ENCODE results near the gene USP35. TPM values are rescaled to one million over a fixed set of nuclear protein-coding genes. Genes with fewer than 3 reads are reported as not detected.

USP35 gene
- total and polyA plus RNA-seq, 2 donors (not counting 1 experiment from before 2014, with no cell fraction given) = 4.8 to 6.0 TPM

GRCh38 chr11:78158987-78159652 is 29.6 kb upstream of the USP35 start:
- Histone ChIP-seq H4K20me1 (ENCODE audit: control insufficient read depth, insufficient read depth, low read length, poor library complexity, severe bottlenecking) (no peaks in the 10 kb centered on the region), H2AFZ (ENCODE audit: insufficient read depth, low read depth, low read length, poor library complexity, severe bottlenecking) (no peak overlapping the region), H3K27me3 (replicated peaks in 1 of 4; ENCODE audit: control extremely low read depth in 1 of 4, control insufficient read depth in 3 of 4, insufficient read depth in 4 of 4, low read length in 3 of 4) (no peaks in the 10 kb centered on the region), H3K79me2 (ENCODE audit: control insufficient read depth, insufficient read depth, low read length) (no peaks in the 10 kb centered on the region), H3K36me3 (replicated peaks in 1 of 2; ENCODE audit: control extremely low read depth in 1 of 2, control insufficient read depth in 1 of 2, extremely low read depth in 1 of 2, insufficient read depth in 2 of 2, low read length in 1 of 2) (no peaks in the 10 kb centered on the region), H3K4me3 (ENCODE audit: control extremely low read depth in 1 of 5, extremely low read depth in 1 of 5, insufficient read depth in 1 of 5, low read depth in 2 of 5, low read length in 4 of 5) (no peak overlapping the region), H3K4me1 (ENCODE audit: control insufficient read depth in 2 of 2, insufficient read depth in 2 of 2, low read length in 2 of 2) (no peaks in the 10 kb centered on the region), H3K4me2 (replicated peaks; ENCODE audit: low read depth, low read length, poor library complexity, severe bottlenecking) (no peak overlapping the region), H3K9me3 (ENCODE audit: control extremely low read depth in 1 of 3, control insufficient read depth in 2 of 3, insufficient read depth in 1 of 3, low read length in 2 of 3) (no peaks in the 10 kb centered on the region), H3K9ac (ENCODE audit: low read length) (no peak overlapping the region), H3K27ac (ENCODE audit: low read length in 2 of 2) (no peak overlapping the region)
- ChIA-PET POLR2A (no interaction called here), CTCF (no interaction called here)
- H3K27ac Mint-ChIP-seq = no peak overlapping the region
- WGBS (ENCODE audit: insufficient coverage) = no CpG with 5 or more reads among the region's 6 CpGs
- no peak overlapping the region for H3K4me3 Mint-ChIP-seq
- TF ChIP-seq, protein P1, sequence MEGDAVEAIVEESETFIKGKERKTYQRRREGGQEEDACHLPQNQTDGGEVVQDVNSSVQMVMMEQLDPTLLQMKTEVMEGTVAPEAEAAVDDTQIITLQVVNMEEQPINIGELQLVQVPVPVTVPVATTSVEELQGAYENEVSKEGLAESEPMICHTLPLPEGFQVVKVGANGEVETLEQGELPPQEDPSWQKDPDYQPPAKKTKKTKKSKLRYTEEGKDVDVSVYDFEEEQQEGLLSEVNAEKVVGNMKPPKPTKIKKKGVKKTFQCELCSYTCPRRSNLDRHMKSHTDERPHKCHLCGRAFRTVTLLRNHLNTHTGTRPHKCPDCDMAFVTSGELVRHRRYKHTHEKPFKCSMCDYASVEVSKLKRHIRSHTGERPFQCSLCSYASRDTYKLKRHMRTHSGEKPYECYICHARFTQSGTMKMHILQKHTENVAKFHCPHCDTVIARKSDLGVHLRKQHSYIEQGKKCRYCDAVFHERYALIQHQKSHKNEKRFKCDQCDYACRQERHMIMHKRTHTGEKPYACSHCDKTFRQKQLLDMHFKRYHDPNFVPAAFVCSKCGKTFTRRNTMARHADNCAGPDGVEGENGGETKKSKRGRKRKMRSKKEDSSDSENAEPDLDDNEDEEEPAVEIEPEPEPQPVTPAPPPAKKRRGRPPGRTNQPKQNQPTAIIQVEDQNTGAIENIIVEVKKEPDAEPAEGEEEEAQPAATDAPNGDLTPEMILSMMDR (IDR thresholded peaks at IDR 0.05) = no peak
- TF ChIP-seq EZH2 (IDR thresholded peaks at IDR 0.05; ENCODE audit: borderline replicate concordance, insufficient read depth, low read depth, low read length, poor library complexity, severe bottlenecking) = no peak
- DNase-seq (no peak), ATAC-seq (ENCODE audit: low read depth) (no peak)
- intact Hi-C loops (cut with micrococcal nuclease) = no loop called here
- no peaks in the 10 kb centered on the region for H3K4me1 Mint-ChIP-seq
- H3K9me3 Mint-ChIP-seq (ENCODE audit: insufficient read depth) = no peaks in the 10 kb centered on the region
- no peaks in the 10 kb centered on the region for H3K27me3 Mint-ChIP-seq

DNA sequence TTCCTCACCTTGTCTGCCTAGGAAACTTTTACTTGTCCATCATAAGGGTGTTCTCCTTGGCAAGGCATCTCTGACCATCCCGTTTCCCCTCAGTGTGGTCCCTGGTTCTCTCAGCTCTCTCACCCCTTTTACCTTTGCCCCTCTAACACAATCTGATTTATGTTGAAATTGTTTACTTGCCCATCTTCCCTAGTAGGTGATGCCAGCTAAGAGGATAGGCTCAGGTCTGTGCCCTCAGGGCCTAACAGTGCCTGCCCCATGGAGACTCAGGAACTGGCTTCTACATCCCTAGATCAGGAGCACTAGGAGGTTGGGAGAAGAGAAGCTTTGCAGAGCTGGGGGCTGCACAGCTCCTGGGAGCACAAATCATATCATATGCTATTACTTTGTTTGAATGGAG is 28.2 kb upstream of the USP35 start:
- Histone ChIP-seq H3K9ac (ENCODE audit: low read length) (no peak overlapping the region), H3K27ac (ENCODE audit: low read length in 2 of 2) (no peak overlapping the region), H4K20me1 (ENCODE audit: control insufficient read depth, insufficient read depth, low read length, poor library complexity, severe bottlenecking) (no peaks in the 10 kb centered on the region), H3K4me3 (ENCODE audit: control extremely low read depth in 1 of 5, extremely low read depth in 1 of 5, insufficient read depth in 1 of 5, low read depth in 2 of 5, low read length in 4 of 5) (no peak overlapping the region), H3K79me2 (ENCODE audit: control insufficient read depth, insufficient read depth, low read length) (no peaks in the 10 kb centered on the region), H3K4me2 (replicated peaks; ENCODE audit: low read depth, low read length, poor library complexity, severe bottlenecking) (no peak overlapping the region), H3K36me3 (replicated peaks in 1 of 2; ENCODE audit: control extremely low read depth in 1 of 2, control insufficient read depth in 1 of 2, extremely low read depth in 1 of 2, insufficient read depth in 2 of 2, low read length in 1 of 2) (no peaks in the 10 kb centered on the region), H3K27me3 (replicated peaks in 1 of 4; ENCODE audit: control extremely low read depth in 1 of 4, control insufficient read depth in 3 of 4, insufficient read depth in 4 of 4, low read length in 3 of 4) (no peaks in the 10 kb centered on the region), H3K9me3 (ENCODE audit: control extremely low read depth in 1 of 3, control insufficient read depth in 2 of 3, insufficient read depth in 1 of 3, low read length in 2 of 3) (no peaks in the 10 kb centered on the region), H3K4me1 (ENCODE audit: control insufficient read depth in 2 of 2, insufficient read depth in 2 of 2, low read length in 2 of 2) (no peaks in the 10 kb centered on the region), H2AFZ (ENCODE audit: insufficient read depth, low read depth, low read length, poor library complexity, severe bottlenecking) (no peak overlapping the region)
- Mint-ChIP-seq H3K4me1 (no peaks in the 10 kb centered on the region), H3K27ac (no peak overlapping the region), H3K4me3 (no peak overlapping the region), H3K9me3 (ENCODE audit: insufficient read depth) (no peaks in the 10 kb centered on the region), H3K27me3 (no peaks in the 10 kb centered on the region)
- WGBS (ENCODE audit: insufficient coverage) = no CpG with 5 or more reads among the region's 1 CpG
- no peak for TF ChIP-seq EZH2 (IDR thresholded peaks at IDR 0.05; ENCODE audit: borderline replicate concordance, insufficient read depth, low read depth, low read length, poor library complexity, severe bottlenecking)
- intact Hi-C loops (cut with micrococcal nuclease) = no loop called here
- DNase-seq (no peak), ATAC-seq (ENCODE audit: low read depth) (no peak)
- CTCF ChIA-PET = no interaction called here
- POLR2A ChIA-PET = no interaction called here
